Measurements from ENCODE around the gene CISD2.

Gene CISD2

GRCh38 chr4:102836596-102836995 is 32.2 kb upstream of the CISD2 start:
- no peak for TF ChIP-seq EP300 (IDR thresholded peaks at IDR 0.05; ENCODE audit: borderline replicate concordance)
- no peak for TF ChIP-seq CREB1 (IDR thresholded peaks at IDR 0.05; ENCODE audit: low read depth)
- no peak for TF ChIP-seq ZBTB7A (IDR thresholded peaks at IDR 0.05; ENCODE audit: low read depth)
- TF ChIP-seq TAF1 (IDR thresholded peaks at IDR 0.05; ENCODE audit: low read depth) = no peak
- TF ChIP-seq, protein P1, sequence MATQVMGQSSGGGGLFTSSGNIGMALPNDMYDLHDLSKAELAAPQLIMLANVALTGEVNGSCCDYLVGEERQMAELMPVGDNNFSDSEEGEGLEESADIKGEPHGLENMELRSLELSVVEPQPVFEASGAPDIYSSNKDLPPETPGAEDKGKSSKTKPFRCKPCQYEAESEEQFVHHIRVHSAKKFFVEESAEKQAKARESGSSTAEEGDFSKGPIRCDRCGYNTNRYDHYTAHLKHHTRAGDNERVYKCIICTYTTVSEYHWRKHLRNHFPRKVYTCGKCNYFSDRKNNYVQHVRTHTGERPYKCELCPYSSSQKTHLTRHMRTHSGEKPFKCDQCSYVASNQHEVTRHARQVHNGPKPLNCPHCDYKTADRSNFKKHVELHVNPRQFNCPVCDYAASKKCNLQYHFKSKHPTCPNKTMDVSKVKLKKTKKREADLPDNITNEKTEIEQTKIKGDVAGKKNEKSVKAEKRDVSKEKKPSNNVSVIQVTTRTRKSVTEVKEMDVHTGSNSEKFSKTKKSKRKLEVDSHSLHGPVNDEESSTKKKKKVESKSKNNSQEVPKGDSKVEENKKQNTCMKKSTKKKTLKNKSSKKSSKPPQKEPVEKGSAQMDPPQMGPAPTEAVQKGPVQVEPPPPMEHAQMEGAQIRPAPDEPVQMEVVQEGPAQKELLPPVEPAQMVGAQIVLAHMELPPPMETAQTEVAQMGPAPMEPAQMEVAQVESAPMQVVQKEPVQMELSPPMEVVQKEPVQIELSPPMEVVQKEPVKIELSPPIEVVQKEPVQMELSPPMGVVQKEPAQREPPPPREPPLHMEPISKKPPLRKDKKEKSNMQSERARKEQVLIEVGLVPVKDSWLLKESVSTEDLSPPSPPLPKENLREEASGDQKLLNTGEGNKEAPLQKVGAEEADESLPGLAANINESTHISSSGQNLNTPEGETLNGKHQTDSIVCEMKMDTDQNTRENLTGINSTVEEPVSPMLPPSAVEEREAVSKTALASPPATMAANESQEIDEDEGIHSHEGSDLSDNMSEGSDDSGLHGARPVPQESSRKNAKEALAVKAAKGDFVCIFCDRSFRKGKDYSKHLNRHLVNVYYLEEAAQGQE (IDR thresholded peaks at IDR 0.05; ENCODE audit: low read depth) = no peak
- no peak for TF ChIP-seq FOXM1 (IDR thresholded peaks at IDR 0.05; ENCODE audit: borderline replicate concordance, low read depth)
- no peak for TF ChIP-seq EGR1 (IDR thresholded peaks at IDR 0.05)
- TF ChIP-seq NFIC (IDR thresholded peaks at IDR 0.05) = no peak

DNA sequence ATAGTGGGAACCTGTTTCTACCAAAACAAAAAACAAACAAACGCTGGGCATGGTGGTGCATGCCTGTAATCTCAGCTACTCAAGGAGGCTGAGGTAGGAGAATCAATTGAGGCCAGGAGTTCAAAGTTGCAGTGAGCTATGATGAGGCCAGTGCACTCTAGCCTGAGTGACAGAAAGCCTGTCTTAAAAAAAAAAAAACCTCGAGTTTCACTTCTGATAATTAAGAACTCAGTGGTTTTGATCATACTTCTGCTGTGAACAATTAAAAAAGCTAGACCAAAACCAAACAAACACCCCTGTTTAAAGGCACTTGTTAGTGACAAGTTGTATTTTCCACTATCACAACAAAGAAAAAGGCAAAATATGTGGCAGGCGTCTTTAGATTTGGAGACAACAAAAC is 26.4 kb upstream of the CISD2 start:
- TF ChIP-seq FOXM1 (IDR thresholded peaks at IDR 0.05; ENCODE audit: borderline replicate concordance, low read depth) (no peak), EP300 (IDR thresholded peaks at IDR 0.05; ENCODE audit: borderline replicate concordance) (no peak), TAF1 (IDR thresholded peaks at IDR 0.05; ENCODE audit: low read depth) (no peak)

GRCh38 chr4:102843273-102843672 is 25.5 kb upstream of the CISD2 start:
- TF ChIP-seq TAF1 (IDR thresholded peaks at IDR 0.05; ENCODE audit: low read depth) = no peak

- TF ChIP-seq TEAD4 (IDR thresholded peaks at IDR 0.05) (no peak), EGR1 (IDR thresholded peaks at IDR 0.05) (no peak), CREB1 (IDR thresholded peaks at IDR 0.05; ENCODE audit: low read depth) (no peak), TCF12 (IDR thresholded peaks at IDR 0.05; ENCODE audit: low read depth) (no peak), YY1 (IDR thresholded peaks at IDR 0.05; ENCODE audit: low read depth) (no peak), FOXM1 (IDR thresholded peaks at IDR 0.05; ENCODE audit: borderline replicate concordance, low read depth) (no peak), RAD21 (IDR thresholded peaks at IDR 0.05; ENCODE audit: low read depth) (no peak), EP300 (IDR thresholded peaks at IDR 0.05; ENCODE audit: borderline replicate concordance) (no peak), CEBPB (IDR thresholded peaks at IDR 0.05) (no peak), NFIC (IDR thresholded peaks at IDR 0.05) (no peak), TAF1 (IDR thresholded peaks at IDR 0.05; ENCODE audit: low read depth) (no peak), ZBTB7A (IDR thresholded peaks at IDR 0.05; ENCODE audit: low read depth) (no peak)
- TF ChIP-seq, protein P1 (IDR thresholded peaks at IDR 0.05; ENCODE audit: low read depth) = no peak
- TF ChIP-seq, protein P2, sequence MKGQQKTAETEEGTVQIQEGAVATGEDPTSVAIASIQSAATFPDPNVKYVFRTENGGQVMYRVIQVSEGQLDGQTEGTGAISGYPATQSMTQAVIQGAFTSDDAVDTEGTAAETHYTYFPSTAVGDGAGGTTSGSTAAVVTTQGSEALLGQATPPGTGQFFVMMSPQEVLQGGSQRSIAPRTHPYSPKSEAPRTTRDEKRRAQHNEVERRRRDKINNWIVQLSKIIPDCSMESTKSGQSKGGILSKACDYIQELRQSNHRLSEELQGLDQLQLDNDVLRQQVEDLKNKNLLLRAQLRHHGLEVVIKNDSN (IDR thresholded peaks at IDR 0.05) = no peak
- TF ChIP-seq, protein P3, sequence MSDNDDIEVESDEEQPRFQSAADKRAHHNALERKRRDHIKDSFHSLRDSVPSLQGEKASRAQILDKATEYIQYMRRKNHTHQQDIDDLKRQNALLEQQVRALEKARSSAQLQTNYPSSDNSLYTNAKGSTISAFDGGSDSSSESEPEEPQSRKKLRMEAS (IDR thresholded peaks at IDR 0.05) = no peak
Observed at GRCh38 chr4:102843938-102844337, 24.9 kb upstream of the CISD2 start.

DNA sequence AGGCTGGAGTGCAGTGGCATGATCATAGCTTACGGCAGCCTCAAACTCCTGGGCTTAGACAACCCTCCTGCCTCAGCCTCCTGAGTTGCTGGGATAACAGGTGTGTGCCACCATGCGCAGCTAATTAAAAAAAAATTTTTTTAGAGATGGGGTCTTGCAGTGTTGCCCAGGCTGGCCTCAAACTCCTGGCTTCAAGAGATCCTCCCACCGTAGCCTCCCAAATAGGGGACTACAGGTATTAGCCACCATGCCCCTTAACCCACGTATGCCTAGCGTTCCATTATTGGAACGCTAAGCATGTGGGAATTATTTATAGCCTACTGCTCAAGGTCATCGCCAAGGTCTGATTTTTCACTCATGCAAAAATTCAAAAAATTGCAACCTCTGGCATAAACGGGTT is 21.1 kb upstream of the CISD2 start:
- no peak for TF ChIP-seq EP300 (IDR thresholded peaks at IDR 0.05; ENCODE audit: borderline replicate concordance)
- TF ChIP-seq, protein P2 (IDR thresholded peaks at IDR 0.05) = no peak
- TF ChIP-seq, protein P3 (IDR thresholded peaks at IDR 0.05) = no peak

GRCh38 chr4:102849579-102850104 is 19.1 kb upstream of the CISD2 start:
- TF ChIP-seq YY1 (IDR thresholded peaks at IDR 0.05; ENCODE audit: low read depth) = no peak
- no peak for TF ChIP-seq FOXM1 (IDR thresholded peaks at IDR 0.05; ENCODE audit: borderline replicate concordance, low read depth)
- no peak for TF ChIP-seq RAD21 (IDR thresholded peaks at IDR 0.05; ENCODE audit: low read depth)
- no peak for TF ChIP-seq EP300 (IDR thresholded peaks at IDR 0.05; ENCODE audit: borderline replicate concordance)
- TF ChIP-seq EGR1 (IDR thresholded peaks at IDR 0.05) = no peak
- TF ChIP-seq TCF12 (IDR thresholded peaks at IDR 0.05; ENCODE audit: low read depth) = no peak
- TF ChIP-seq CREB1 (IDR thresholded peaks at IDR 0.05; ENCODE audit: low read depth) = no peak
- TF ChIP-seq, protein P3 (IDR thresholded peaks at IDR 0.05) = no peak
- TF ChIP-seq TAF1 (IDR thresholded peaks at IDR 0.05; ENCODE audit: low read depth) = no peak
- TF ChIP-seq CEBPB (IDR thresholded peaks at IDR 0.05) = no peak
- TF ChIP-seq TEAD4 (IDR thresholded peaks at IDR 0.05) = no peak
- TF ChIP-seq, protein P1 (IDR thresholded peaks at IDR 0.05; ENCODE audit: low read depth) = no peak
- TF ChIP-seq NFIC (IDR thresholded peaks at IDR 0.05) = no peak
- TF ChIP-seq, protein P2 (IDR thresholded peaks at IDR 0.05) = no peak
- no peak for TF ChIP-seq ZBTB7A (IDR thresholded peaks at IDR 0.05; ENCODE audit: low read depth)

Measured in Ishikawa (cell line).